IMR-90 (cell line): ENCODE measurements around the gene SEL1L. TPM values are rescaled to one million over a fixed set of nuclear protein-coding genes. Genes with fewer than 3 reads are reported as not detected.

Experiments used
- ATAC-seq: fragments of 200-7000 bp; cut with Tn5 transposase; 2 replicates; pipeline ENCODE4 v1.9.1; 2020; ENCODE audit warnings: low read depth, mild to moderate bottlenecking, moderate library complexity
- BruUV-seq: library from RNA; stranded (reverse); fragments of 400-500 nt; replicated peaks from 2 replicates; lab custom pipeline; 2021; lab: Mats Ljungman, UMichigan
- CTCF ChIA-PET: fragments of 300-600 bp; formaldehyde crosslinking; extraction: SDS; loops from one replicate; lab custom pipeline; 2021; ENCODE audit warnings: antibody characterized with exemption; lab: Yijun Ruan, JAX
- POLR2A ChIA-PET: fragments of 300-600 bp; sonication (Branson Sonifier 250); formaldehyde crosslinking; loops from one replicate; lab custom pipeline; 2022; ENCODE audit warnings: antibody characterized with exemption; ENCODE audit not compliant: unreplicated experiment; lab: Charles Lee
- DNase-seq: peaks from one replicate; pipeline ENCODE4 v3.0.0; 2013
- H2AFZ ChIP-seq: replicated peaks from 2 replicates; pipeline ENCODE3; 2013; ENCODE audit warnings: low read length, mild to moderate bottlenecking; ENCODE audit not compliant: poor library complexity
- H2AK5ac ChIP-seq: 2 replicates; pipeline ENCODE4 v1.6.1; 2013; ENCODE audit warnings: low read depth, low read length, inconsistent platforms
- H2AK9ac ChIP-seq: replicated peaks from 2 replicates; pipeline ENCODE3; 2013; ENCODE audit warnings: mild to moderate bottlenecking, low read depth, low read length, moderate library complexity; ENCODE audit not compliant: poor library complexity
- H2BK120ac ChIP-seq: 2 replicates; pipeline ENCODE4 v1.6.1; 2013; ENCODE audit warnings: low read depth, low read length, inconsistent platforms
- H2BK15ac ChIP-seq: 3 replicates; pipeline ENCODE4 v1.6.1; 2013; ENCODE audit warnings: low read depth, low read length, inconsistent platforms
- H2BK20ac ChIP-seq: 2 replicates; pipeline ENCODE4 v1.6.1; 2013; ENCODE audit warnings: low read depth, mild to moderate bottlenecking, inconsistent platforms, low read length, moderate library complexity
- H2BK5ac ChIP-seq: 2 replicates; pipeline ENCODE4 v1.6.1; 2013; ENCODE audit warnings: mild to moderate bottlenecking, low read depth, low read length, inconsistent platforms; ENCODE audit not compliant: poor library complexity, severe bottlenecking
- H3K14ac ChIP-seq: replicated peaks from 2 replicates; pipeline ENCODE4 v1.6.1; 2013; ENCODE audit warnings: low read depth, low read length, inconsistent platforms
- H3K18ac ChIP-seq: 2 replicates; pipeline ENCODE4 v1.6.1; 2013; ENCODE audit warnings: low read depth, low read length, control low read depth
- H3K23ac ChIP-seq: 2 replicates; pipeline ENCODE4 v1.6.1; 2013; ENCODE audit warnings: low read depth, low read length, inconsistent platforms
- H3K27ac ChIP-seq: 2 replicates; pipeline ENCODE4 v1.5.1; 2013; ENCODE audit warnings: mild to moderate bottlenecking, control low read depth, low read length; ENCODE audit not compliant: insufficient read depth
- H3K27me3 ChIP-seq: 2 replicates; pipeline ENCODE4 v1.6.1; 2013; ENCODE audit warnings: low read length; ENCODE audit not compliant: control insufficient read depth, insufficient read depth
- H3K36me3 ChIP-seq: 2 replicates; pipeline ENCODE4 v1.6.1; 2013; ENCODE audit warnings: low read length, mixed read lengths; ENCODE audit not compliant: control insufficient read depth, insufficient read depth
- H3K4ac ChIP-seq: 2 replicates; pipeline ENCODE4 v1.6.1; 2013; ENCODE audit warnings: low read depth, low read length, inconsistent platforms
- H3K4me1 ChIP-seq: 2 replicates; pipeline ENCODE4 v1.6.1; 2013; ENCODE audit warnings: low read length, mixed read lengths; ENCODE audit not compliant: control insufficient read depth, insufficient read depth
- H3K4me2 ChIP-seq: 2 replicates; pipeline ENCODE4 v1.6.1; 2013; ENCODE audit warnings: low read depth, mild to moderate bottlenecking, control low read depth, low read length, moderate library complexity
- H3K4me3 ChIP-seq: 2 replicates; pipeline ENCODE4 v1.5.1; 2013; ENCODE audit warnings: low read depth, mild to moderate bottlenecking, control low read depth, low read length, moderate library complexity; ENCODE audit not compliant: insufficient read depth
- H3K56ac ChIP-seq: 2 replicates; pipeline ENCODE4 v1.6.1; 2013; ENCODE audit warnings: low read length, inconsistent platforms; ENCODE audit not compliant: insufficient read depth; ENCODE audit errors: extremely low read depth
- H3K79me1 ChIP-seq, 2 experiments: 2 replicates each; pipeline ENCODE4 v1.6.1; 2013; ENCODE audit warnings: low read length in 2 of 2, inconsistent platforms in 1 of 2, low read depth in 1 of 2
- H3K9ac ChIP-seq: 2 replicates; pipeline ENCODE4 v1.6.1; 2013; ENCODE audit warnings: low read depth, low read length, control low read depth
- H3K9me1 ChIP-seq: 2 replicates; pipeline ENCODE4 v1.6.1; 2013; ENCODE audit warnings: low read length, inconsistent platforms; ENCODE audit not compliant: insufficient read depth
- H3K9me3 ChIP-seq: 2 replicates; pipeline ENCODE4 v1.6.1; 2013; ENCODE audit warnings: low read length; ENCODE audit not compliant: control insufficient read depth, insufficient read depth
- H4K20me1 ChIP-seq: 2 replicates; pipeline ENCODE4 v1.6.1; 2013; ENCODE audit warnings: low read length, inconsistent platforms; ENCODE audit not compliant: insufficient read depth
- H4K5ac ChIP-seq: 2 replicates; pipeline ENCODE4 v1.6.1; 2013; ENCODE audit warnings: mild to moderate bottlenecking, low read depth, low read length, control low read depth
- H4K8ac ChIP-seq, 2 experiments: 2 replicates each; pipeline ENCODE4 v1.6.1; 2013; ENCODE audit warnings: low read depth in 2 of 2, low read length in 2 of 2, control low read depth in 1 of 2, inconsistent platforms in 1 of 2
- H4K91ac ChIP-seq: 2 replicates; pipeline ENCODE4 v1.6.1; 2013; ENCODE audit warnings: low read depth, low read length, inconsistent platforms; ENCODE audit not compliant: insufficient read depth
- BHLHE40 ChIP-seq: fragments of 150-350 bp; IDR thresholded peaks from 2 replicates; pipeline ENCODE4 v1.6.1; 2016; ENCODE audit warnings: mild to moderate bottlenecking, low read depth, low read length
- CEBPB ChIP-seq: IDR thresholded peaks from 2 replicates; pipeline ENCODE4 v1.6.1; 2012; ENCODE audit warnings: low read depth, low read length, improper control_type of control experiment
- CHD1 ChIP-seq: IDR thresholded peaks from 2 replicates; pipeline ENCODE4 v1.6.1; 2012; ENCODE audit warnings: low read depth, low read length, improper control_type of control experiment
- CTCF ChIP-seq: conservative IDR thresholded peaks from 2 replicates; pipeline ENCODE4 v1.5.1; 2012; ENCODE audit warnings: mild to moderate bottlenecking, low read depth, low read length, improper control_type of control experiment
- ELK1 ChIP-seq: fragments of 150-350 bp; IDR thresholded peaks from 2 replicates; pipeline ENCODE4 v1.6.1; 2016; ENCODE audit warnings: low read depth, mild to moderate bottlenecking, low read length, moderate library complexity, borderline replicate concordance
- FOS ChIP-seq: fragments of 150-350 bp; IDR thresholded peaks from 2 replicates; pipeline ENCODE4 v1.6.1; 2016; ENCODE audit warnings: low read depth, low read length
- MAFK ChIP-seq: IDR thresholded peaks from 2 replicates; pipeline ENCODE4 v1.6.1; 2012; ENCODE audit warnings: low read depth, low read length, improper control_type of control experiment
- MAZ ChIP-seq: IDR thresholded peaks from 2 replicates; pipeline ENCODE4 v1.6.1; 2012; ENCODE audit warnings: low read depth, mild to moderate bottlenecking, low read length, improper control_type of control experiment, moderate library complexity, borderline replicate concordance
- MXI1 ChIP-seq: IDR thresholded peaks from 2 replicates; pipeline ENCODE4 v1.6.1; 2012; ENCODE audit warnings: low read depth, mild to moderate bottlenecking, low read length, moderate library complexity, borderline replicate concordance
- NFE2L2 ChIP-seq: fragments of 150-350 bp; IDR thresholded peaks from 2 replicates; pipeline ENCODE4 v1.6.1; 2016; ENCODE audit warnings: low read depth, mild to moderate bottlenecking, low read length
- POLR2A ChIP-seq: IDR thresholded peaks from 2 replicates; pipeline ENCODE4 v1.6.1; 2012; ENCODE audit warnings: mild to moderate bottlenecking, low read depth, low read length
- RAD21 ChIP-seq: IDR thresholded peaks from 2 replicates; pipeline ENCODE4 v1.6.1; 2012; ENCODE audit warnings: low read length, improper control_type of control experiment
- RCOR1 ChIP-seq: IDR thresholded peaks from 2 replicates; pipeline ENCODE4 v1.6.1; 2012; ENCODE audit warnings: mild to moderate bottlenecking, low read length, improper control_type of control experiment; ENCODE audit not compliant: insufficient replicate concordance
- RFX5 ChIP-seq: IDR thresholded peaks from 2 replicates; pipeline ENCODE4 v1.8.0; 2012; ENCODE audit warnings: low read depth, mild to moderate bottlenecking, low read length, moderate library complexity
- SMC3 ChIP-seq: fragments of 150-350 bp; IDR thresholded peaks from 2 replicates; pipeline ENCODE4 v1.6.1; 2016; ENCODE audit warnings: low read depth, mild to moderate bottlenecking, antibody characterized with exemption, low read length, moderate library complexity
- USF2 ChIP-seq: fragments of 150-350 bp; IDR thresholded peaks from 2 replicates; pipeline ENCODE4 v1.6.1; 2017; ENCODE audit warnings: mild to moderate bottlenecking, antibody characterized with exemption, low read length, low read depth
- WGBS, 2 experiments: methylation state at CpG; one replicate each; pipeline versions ENCODE4 v1.1.5 to v1.1.7; 2013; ENCODE audit warnings: missing lambda C conversion rate in 2 of 2; ENCODE audit not compliant: insufficient read length in 1 of 2; ENCODE audit errors: extremely low coverage in 2 of 2; 5-methylcytosine and 5-hydroxymethylcytosine counted together
- dilution Hi-C: fragments of 300-500 bp; cut with HindIII; formaldehyde crosslinking; loops from one replicate; pipeline ENCODE4 v1.14.3; 2018; ENCODE audit warnings: low sequenced_read_pairs; ENCODE audit not compliant: unreplicated experiment
- in situ Hi-C: fragments of 300-500 bp; cut with MboI; formaldehyde crosslinking; loops from 3 replicates; pipeline ENCODE4 v1.14.3; 2019; ENCODE audit warnings: low sequenced_read_pairs, inconsistent platforms, mixed read lengths
- intact Hi-C: fragments of 100-400 bp; cut with micrococcal nuclease; formaldehyde crosslinking; loops from 2 replicates; pipeline ENCODE4 v1.10.0; 2022
- polyA plus RNA-seq, 3 experiments: library from polyadenylated mRNA; depleted of rRNA; stranded (reverse); fragments of >200 nt; gene quantifications; 2 replicates each; pipeline ENCODE4 v1.2.3, GENCODE V29; 2012; ENCODE audit warnings: low replicate concordance in 1 of 3
- total RNA-seq: library from RNA; depleted of rRNA; stranded (reverse); fragments of >200 nt; gene quantifications from 2 replicates; pipeline ENCODE4 v1.2.3, GENCODE V29; 2012

The SEL1L gene
- total and polyA plus RNA-seq, 2 of the 4 experiments (the other 2 are of a cell fraction), result 21.0 to 62.4 TPM

GRCh38 chr14:81551471-81551870 is 17.8 kb upstream of the SEL1L start:
- no peak overlapping the region for H3K4ac ChIP-seq
- H2BK15ac ChIP-seq, result no peak overlapping the region
- TF ChIP-seq RFX5 (no peak), MXI1 (no peak), POLR2A (no peak), FOS (no peak), USF2 (no peak), NFE2L2 (no peak), RCOR1 (no peak), MAZ (no peak), ELK1 (no peak), CEBPB (no peak), CTCF (no peak), CHD1 (no peak), MAFK (no peak), RAD21 (no peak), SMC3 (no peak), BHLHE40 (no peak)
- DNase-seq (no peak), ATAC-seq (no peak)
- no peak overlapping the region for H3K4me2 ChIP-seq
- H3K9ac ChIP-seq, result no peak overlapping the region
- no peak overlapping the region for H4K91ac ChIP-seq
- in situ Hi-C loops (no loop called here), intact Hi-C loops (no loop called here), dilution Hi-C loops (no loop called here)
- ChIA-PET CTCF (no interaction called here), POLR2A (no interaction called here)
- no peaks in the 10 kb centered on the region for H3K9me3 ChIP-seq
- no peak overlapping the region for H3K4me3 ChIP-seq
- no CpG with 5 or more reads among the region's 3 CpGs for WGBS, 2 experiments
- no peak overlapping the region for H2BK5ac ChIP-seq
- H3K36me3 ChIP-seq, result no peaks in the 10 kb centered on the region
- H4K8ac ChIP-seq, result no peak overlapping the region
- H3K4me1 ChIP-seq, result no peaks in the 10 kb centered on the region
- no peaks in the 10 kb centered on the region for H3K27me3 ChIP-seq
- no peak overlapping the region for H3K14ac ChIP-seq
- no peak overlapping the region for H2AK5ac ChIP-seq
- no peak overlapping the region for H2AFZ ChIP-seq
- no peak overlapping the region for H2BK20ac ChIP-seq
- no peak overlapping the region for H4K5ac ChIP-seq
- BruUV-seq, result no TSS peak
- no peak overlapping the region for H3K23ac ChIP-seq
- H3K56ac ChIP-seq, result no peak overlapping the region
- H3K79me1 ChIP-seq, result no peaks in the 10 kb centered on the region
- no peaks in the 10 kb centered on the region for H4K20me1 ChIP-seq
- no peak overlapping the region for H3K27ac ChIP-seq
- H3K18ac ChIP-seq, result no peak overlapping the region
- H3K9me1 ChIP-seq, result no peaks in the 10 kb centered on the region
- no peak overlapping the region for H2AK9ac ChIP-seq
- no peak overlapping the region for H2BK120ac ChIP-seq
